Glutamatergic neuron (in vitro differentiated cells): ENCODE data around the gene TCF12. TPM values are rescaled to one million over a fixed set of nuclear protein-coding genes. Genes with fewer than 3 reads are reported as not detected.

Experiments
- DNase-seq: peaks from one replicate; pipeline ENCODE4 v3.0.0; 2022
- H3K27ac Mint-ChIP-seq: one replicate; pipeline ENCODE4 v1.8.0; 2020; ENCODE audit warnings: mild to moderate bottlenecking, mixed read lengths, inconsistent platforms; ENCODE audit not compliant: unreplicated experiment
- H3K27me3 Mint-ChIP-seq: one replicate; pipeline ENCODE4 v1.8.0; 2020; ENCODE audit warnings: mild to moderate bottlenecking, moderate library complexity, mixed read lengths, inconsistent platforms; ENCODE audit not compliant: unreplicated experiment
- H3K36me3 Mint-ChIP-seq: one replicate; pipeline ENCODE4 v1.8.0; 2020; ENCODE audit warnings: mild to moderate bottlenecking, mixed read lengths, inconsistent platforms; ENCODE audit not compliant: unreplicated experiment
- H3K4me1 Mint-ChIP-seq: one replicate; pipeline ENCODE4 v1.8.0; 2020; ENCODE audit warnings: mild to moderate bottlenecking, low read depth, mixed read lengths, inconsistent platforms; ENCODE audit not compliant: unreplicated experiment
- H3K4me3 Mint-ChIP-seq: one replicate; pipeline ENCODE4 v1.8.0; 2020; ENCODE audit warnings: mild to moderate bottlenecking, mixed read lengths, inconsistent platforms; ENCODE audit not compliant: unreplicated experiment
- H3K9me3 Mint-ChIP-seq: one replicate; pipeline ENCODE4 v1.8.0; 2020; ENCODE audit warnings: mild to moderate bottlenecking, moderate library complexity, mixed read lengths, inconsistent platforms; ENCODE audit not compliant: unreplicated experiment
- total RNA-seq: library from RNA; stranded (reverse); fragmentation: NEBNext Ultra II Directional; extraction: Animal tissue kit (Norgen Biotek cat#: 25700); gene quantifications from one replicate; pipeline ENCODE4 v1.2.1, GENCODE V29; 2021; ENCODE audit not compliant: unreplicated experiment
- TF ChIP-seq, protein P1 (sequence below): fragments of 200-600 bp; sonication (generic); IDR thresholded peaks from one replicate; pipeline ENCODE4 v1.5.0; 2021; ENCODE audit not compliant: partially characterized antibody, unreplicated experiment

Gene TCF12
- total RNA-seq, 1 donor from 2014 or later, result 140 TPM

DNA sequence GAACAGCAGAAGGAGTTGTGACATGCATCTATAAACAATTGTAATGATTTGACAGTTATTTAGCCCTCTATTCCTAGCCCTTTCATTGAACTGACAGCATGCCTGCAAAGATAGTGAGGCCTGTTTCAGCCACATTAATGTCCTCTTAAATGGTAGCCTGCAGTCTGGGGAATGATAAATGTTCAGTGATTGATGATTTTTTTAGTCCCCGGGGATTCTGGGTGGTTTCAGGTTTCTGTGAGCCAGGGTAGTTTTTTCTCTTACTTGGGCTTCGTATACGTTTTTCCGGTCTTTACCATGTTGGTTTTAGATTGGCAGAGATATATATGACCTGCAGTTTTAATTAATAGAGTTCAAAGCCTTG, 172.0 kb downstream of the TCF12 start:
- TF ChIP-seq, protein P1, sequence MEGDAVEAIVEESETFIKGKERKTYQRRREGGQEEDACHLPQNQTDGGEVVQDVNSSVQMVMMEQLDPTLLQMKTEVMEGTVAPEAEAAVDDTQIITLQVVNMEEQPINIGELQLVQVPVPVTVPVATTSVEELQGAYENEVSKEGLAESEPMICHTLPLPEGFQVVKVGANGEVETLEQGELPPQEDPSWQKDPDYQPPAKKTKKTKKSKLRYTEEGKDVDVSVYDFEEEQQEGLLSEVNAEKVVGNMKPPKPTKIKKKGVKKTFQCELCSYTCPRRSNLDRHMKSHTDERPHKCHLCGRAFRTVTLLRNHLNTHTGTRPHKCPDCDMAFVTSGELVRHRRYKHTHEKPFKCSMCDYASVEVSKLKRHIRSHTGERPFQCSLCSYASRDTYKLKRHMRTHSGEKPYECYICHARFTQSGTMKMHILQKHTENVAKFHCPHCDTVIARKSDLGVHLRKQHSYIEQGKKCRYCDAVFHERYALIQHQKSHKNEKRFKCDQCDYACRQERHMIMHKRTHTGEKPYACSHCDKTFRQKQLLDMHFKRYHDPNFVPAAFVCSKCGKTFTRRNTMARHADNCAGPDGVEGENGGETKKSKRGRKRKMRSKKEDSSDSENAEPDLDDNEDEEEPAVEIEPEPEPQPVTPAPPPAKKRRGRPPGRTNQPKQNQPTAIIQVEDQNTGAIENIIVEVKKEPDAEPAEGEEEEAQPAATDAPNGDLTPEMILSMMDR, result no peak
- Mint-ChIP-seq H3K4me1 (peaks cover 25% of the 10 kb centered on the region), H3K36me3 (no peaks in the 10 kb centered on the region), H3K9me3 (peaks cover 1% of the 10 kb centered on the region), H3K27me3 (no peaks in the 10 kb centered on the region), H3K4me3 (peak overlapping the region; percentile 77), H3K27ac (peak overlapping the region; percentile 72)
- DNase-seq, result no peak

DNA sequence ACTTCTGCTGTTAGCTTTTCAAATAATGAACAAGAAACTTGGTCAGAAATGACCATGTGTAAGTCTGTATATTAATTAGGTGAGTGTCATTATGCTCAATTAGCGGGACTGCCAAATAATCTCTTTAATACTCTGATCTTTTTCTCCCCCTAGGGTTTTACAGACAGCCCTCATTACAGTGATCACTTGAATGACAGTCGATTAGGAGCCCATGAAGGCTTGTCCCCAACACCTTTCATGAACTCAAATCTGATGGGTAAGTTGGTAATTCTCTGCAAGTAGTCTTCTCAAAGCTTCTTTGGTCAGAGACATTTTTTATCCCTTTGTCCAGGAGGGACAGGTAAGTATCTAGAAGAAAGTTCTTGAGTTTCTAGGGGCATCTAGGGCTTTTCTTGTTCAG, 173.2 kb downstream of the TCF12 start:
- no peak overlapping the region for H3K27ac Mint-ChIP-seq
- no peaks in the 10 kb centered on the region for H3K27me3 Mint-ChIP-seq
- no peak for DNase-seq
- H3K36me3 Mint-ChIP-seq, result no peaks in the 10 kb centered on the region
- peaks cover 25% of the 10 kb centered on the region for H3K4me1 Mint-ChIP-seq
- peak overlapping the region; percentile 5 for H3K4me3 Mint-ChIP-seq
- peaks cover 1% of the 10 kb centered on the region for H3K9me3 Mint-ChIP-seq
- TF ChIP-seq, protein P1, result no peak

- Mint-ChIP-seq H3K9me3 (peaks cover 1% of the 10 kb centered on the region), H3K27me3 (no peaks in the 10 kb centered on the region), H3K4me3 (no peak overlapping the region), H3K36me3 (no peaks in the 10 kb centered on the region), H3K27ac (no peak overlapping the region), H3K4me1 (peaks cover 25% of the 10 kb centered on the region)
- no peak for DNase-seq
- TF ChIP-seq, protein P1, result no peak
Observed at GRCh38 chr15:57092252-57092651, 173.8 kb downstream of the TCF12 start.

DNA sequence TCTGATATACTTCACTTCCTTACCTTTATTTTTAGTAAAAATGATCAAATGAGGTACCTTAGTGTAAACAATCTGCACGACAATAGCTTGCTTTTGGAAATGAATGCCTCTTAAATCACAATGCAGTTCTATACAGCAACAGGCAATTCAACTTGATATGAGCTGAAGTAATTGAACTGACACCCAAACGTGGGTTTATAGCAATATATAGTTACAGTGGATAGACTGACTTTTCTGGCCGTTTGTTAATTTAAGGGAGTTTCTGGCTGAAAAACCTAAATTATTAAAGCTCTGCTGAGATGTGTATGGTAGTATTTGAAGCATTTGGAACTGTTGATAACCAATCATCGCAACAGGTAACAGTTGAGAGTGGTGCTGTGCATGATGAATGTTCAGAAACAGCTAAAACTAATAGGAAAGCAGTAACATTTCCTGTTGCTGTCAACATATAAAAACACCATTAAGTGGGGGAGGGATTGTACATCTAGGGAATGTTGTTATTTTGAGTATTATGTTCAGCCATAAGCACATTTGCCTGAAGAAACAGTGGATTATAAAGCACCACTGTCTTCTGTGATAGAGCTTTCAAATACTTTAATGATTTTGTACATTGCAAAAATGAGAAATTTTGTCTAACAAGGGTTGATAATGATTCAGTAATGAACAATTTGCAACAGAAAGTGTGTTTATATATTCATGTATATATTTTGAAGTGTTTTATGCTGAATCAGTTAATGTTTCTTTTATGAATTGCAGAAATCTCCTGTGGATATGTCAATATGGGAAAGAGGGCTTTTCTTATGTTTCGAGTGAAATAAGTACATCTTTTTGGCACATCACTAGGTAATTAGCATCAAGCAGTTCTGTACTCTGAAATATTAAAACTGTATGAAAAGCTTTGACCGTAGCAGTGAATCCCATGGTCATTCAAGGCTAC, 176.1 kb downstream of the TCF12 start:
- H3K4me3 Mint-ChIP-seq, result no peak overlapping the region
- TF ChIP-seq, protein P1, result no peak
- peaks cover 3% of the 10 kb centered on the region for H3K9me3 Mint-ChIP-seq
- H3K4me1 Mint-ChIP-seq, result peaks cover 20% of the 10 kb centered on the region
- H3K36me3 Mint-ChIP-seq, result no peaks in the 10 kb centered on the region
- no peak overlapping the region for H3K27ac Mint-ChIP-seq
- no peak for DNase-seq
- no peaks in the 10 kb centered on the region for H3K27me3 Mint-ChIP-seq

- no peak for DNase-seq
- TF ChIP-seq, protein P1, result no peak
- Mint-ChIP-seq H3K4me1 (peaks cover 9% of the 10 kb centered on the region), H3K9me3 (peaks cover 2% of the 10 kb centered on the region), H3K27ac (no peak overlapping the region), H3K27me3 (no peaks in the 10 kb centered on the region), H3K4me3 (no peak overlapping the region), H3K36me3 (no peaks in the 10 kb centered on the region)
Observed at GRCh38 chr15:57095896-57096295, 177.5 kb downstream of the TCF12 start.
